GM23338 (cell line): Measurements from ENCODE around the gene GHRHR. TPM values are rescaled to one million over a fixed set of nuclear protein-coding genes. Genes with fewer than 3 reads are reported as not detected.

Experiments
- ATAC-seq: fragments of 200-7000 bp; cut with Tn5 transposase; 3 replicates; pipeline ENCODE4 v1.9.1; 2020
- DNase-seq: peaks from one replicate; pipeline ENCODE4 v3.0.0-alpha.2; 2015; ENCODE audit warnings: low spot score
- H2AFZ ChIP-seq: fragments of 200-600 bp; sonication (generic); 2 replicates; pipeline ENCODE4 v1.8.0; 2016; ENCODE audit warnings: antibody characterized with exemption, mild to moderate bottlenecking, moderate library complexity
- H3F3A ChIP-seq: fragments of 200-600 bp; sonication (generic); replicated peaks from 2 replicates; pipeline ENCODE4 v1.8.0; 2017; ENCODE audit warnings: antibody characterized with exemption, mixed run types, low read depth
- H3K27ac ChIP-seq: fragments of 200-600 bp; sonication (generic); 2 replicates; pipeline ENCODE4 v1.6.1; 2016; ENCODE audit warnings: low read depth
- H3K27me3 ChIP-seq: fragments of 200-600 bp; sonication (generic); 2 replicates; pipeline ENCODE4 v1.8.0; 2016; ENCODE audit warnings: mild to moderate bottlenecking, mixed run types, moderate library complexity; ENCODE audit not compliant: insufficient read depth
- H3K36me3 ChIP-seq: fragments of 200-600 bp; sonication (generic); 2 replicates; pipeline ENCODE4 v1.8.0; 2016; ENCODE audit warnings: mild to moderate bottlenecking; ENCODE audit not compliant: insufficient read depth
- H3K4me1 ChIP-seq: fragments of 200-600 bp; sonication (generic); 2 replicates; pipeline ENCODE4 v1.8.0; 2016; ENCODE audit warnings: mild to moderate bottlenecking, moderate library complexity; ENCODE audit not compliant: insufficient read depth
- H3K4me2 ChIP-seq: fragments of 200-600 bp; sonication (generic); 2 replicates; pipeline ENCODE4 v1.7.1; 2017; ENCODE audit warnings: mixed run types
- H3K4me3 ChIP-seq: fragments of 200-600 bp; sonication (generic); 2 replicates; pipeline ENCODE4 v1.6.1; 2016; ENCODE audit warnings: mixed run types
- H3K79me2 ChIP-seq: fragments of 200-600 bp; sonication (generic); replicated peaks from 2 replicates; pipeline ENCODE4 v1.8.0; 2017; ENCODE audit warnings: mild to moderate bottlenecking; ENCODE audit not compliant: insufficient read depth
- H3K9me2 ChIP-seq: fragments of 200-600 bp; sonication (generic); 2 replicates; pipeline ENCODE4 v1.8.0; 2017; ENCODE audit not compliant: insufficient read depth
- H4K20me1 ChIP-seq: fragments of 200-600 bp; sonication (generic); replicated peaks from 2 replicates; pipeline ENCODE4 v1.8.0; 2017; ENCODE audit warnings: mild to moderate bottlenecking; ENCODE audit not compliant: insufficient read depth
- H3K27ac Mint-ChIP-seq: 2 replicates; pipeline ENCODE4 v1.8.0; 2020; ENCODE audit warnings: inconsistent platforms, mild to moderate bottlenecking, moderate library complexity, mixed read lengths
- H3K27me3 Mint-ChIP-seq: 3 replicates; pipeline ENCODE4 v1.8.0; 2022; ENCODE audit warnings: low read depth, mild to moderate bottlenecking, moderate library complexity, mixed read lengths, inconsistent platforms; ENCODE audit not compliant: insufficient read depth, poor library complexity
- H3K36me3 Mint-ChIP-seq: 3 replicates; pipeline ENCODE4 v1.8.0; 2021; ENCODE audit warnings: low read depth, mild to moderate bottlenecking, inconsistent platforms, moderate library complexity, mixed read lengths
- H3K4me1 Mint-ChIP-seq: 3 replicates; pipeline ENCODE4 v1.8.0; 2020; ENCODE audit warnings: mild to moderate bottlenecking, inconsistent platforms, mixed read lengths
- H3K4me3 Mint-ChIP-seq: 3 replicates; pipeline ENCODE4 v1.8.0; 2021; ENCODE audit warnings: moderate library complexity, mild to moderate bottlenecking, inconsistent platforms, mixed read lengths
- H3K9me3 Mint-ChIP-seq: 3 replicates; pipeline ENCODE4 v1.8.0; 2020; ENCODE audit warnings: moderate library complexity, mild to moderate bottlenecking, inconsistent platforms, mixed read lengths
- CREB1 ChIP-seq: fragments of 250-450 bp; sonication (Bioruptor Pico); IDR thresholded peaks from 2 replicates; pipeline ENCODE4 v1.5.0; 2020; ENCODE audit warnings: low read depth, mild to moderate bottlenecking, moderate library complexity
- EZH2 ChIP-seq: fragments of 200-600 bp; sonication (generic); IDR thresholded peaks from one replicate; pipeline ENCODE4 v1.8.0; 2017; ENCODE audit warnings: antibody characterized with exemption, mild to moderate bottlenecking, low read depth; ENCODE audit not compliant: unreplicated experiment
- EZH2phosphoT487 ChIP-seq: fragments of 200-600 bp; sonication (generic); IDR thresholded peaks from one replicate; pipeline ENCODE4 v1.8.1; 2018; ENCODE audit warnings: antibody characterized with exemption; ENCODE audit not compliant: unreplicated experiment
- JUNB ChIP-seq: IDR thresholded peaks from one replicate; pipeline ENCODE4 v1.6.1; 2016; ENCODE audit warnings: antibody characterized with exemption; ENCODE audit not compliant: unreplicated experiment
- POLR2AphosphoS5 ChIP-seq: IDR thresholded peaks from 2 replicates; pipeline ENCODE4 v1.6.1; 2016; ENCODE audit warnings: antibody characterized with exemption, low read depth
- STAT1 ChIP-seq: IDR thresholded peaks from one replicate; pipeline ENCODE4 v1.6.1; 2016; ENCODE audit warnings: antibody characterized with exemption; ENCODE audit not compliant: unreplicated experiment
- ZNF114 ChIP-seq: fragments of 250-450 bp; sonication (Bioruptor Pico); IDR thresholded peaks from 2 replicates; pipeline ENCODE4 v1.5.0; 2020; ENCODE audit warnings: mild to moderate bottlenecking, moderate library complexity
- ZNF331 ChIP-seq: fragments of 250-450 bp; sonication (Bioruptor Pico); IDR thresholded peaks from 2 replicates; pipeline ENCODE4 v1.5.0; 2020; ENCODE audit warnings: low read depth, mild to moderate bottlenecking, moderate library complexity
- ZNF462 ChIP-seq: fragments of 250-450 bp; sonication (Bioruptor Pico); IDR thresholded peaks from 2 replicates; pipeline ENCODE4 v1.5.0; 2020; ENCODE audit warnings: mild to moderate bottlenecking, moderate library complexity
- polyA plus RNA-seq: library from polyadenylated mRNA; unstranded; fragments of >200 nt; fragmentation: Nextera tagmentation; extraction: Ambion mirVana; gene quantifications from 2 replicates; pipeline ENCODE4 v1.2.1, GENCODE V29; 2016
- total RNA-seq: library from RNA; depleted of rRNA; stranded (reverse); fragments of >200 nt; shearing (Covaris generic); gene quantifications from 2 replicates; pipeline ENCODE4 v1.2.3, GENCODE V29; 2014

GHRHR gene
- total and polyA plus RNA-seq, 2 experiments from 2014 or later, result 2.2 TPM; not detected in 1

DNA sequence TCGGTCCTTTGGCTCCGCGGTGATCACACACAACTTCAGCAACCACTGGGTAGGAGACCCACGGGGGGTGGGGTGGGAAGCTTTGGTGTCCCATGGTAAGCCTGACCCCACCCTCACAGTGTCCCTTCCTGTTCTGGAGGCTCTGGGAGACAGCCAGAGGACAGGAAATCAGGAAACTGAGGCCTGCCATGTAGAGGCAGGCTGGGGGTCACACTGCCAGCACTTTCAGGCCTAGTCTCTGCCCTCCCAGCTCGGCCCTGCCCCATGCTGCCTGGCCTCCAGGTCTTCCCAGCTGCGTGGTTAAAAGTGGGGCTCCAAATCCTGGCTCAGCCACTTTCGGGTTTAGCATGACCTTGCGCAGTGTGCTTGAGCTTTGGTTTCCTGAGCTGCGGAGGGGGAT lies 41.2 kb upstream of the GHRHR start:
- no peaks in the 10 kb centered on the region for H3K79me2 ChIP-seq
- ATAC-seq (no peak), DNase-seq (no peak)
- TF ChIP-seq ZNF331 (CRISPR knock-in tag) (no peak), JUNB (no peak), ZNF462 (CRISPR knock-in tag) (no peak), EZH2 (no peak), EZH2phosphoT487 (no peak), CREB1 (no peak), POLR2AphosphoS5 (no peak), ZNF114 (CRISPR knock-in tag) (no peak), STAT1 (no peak)
- no peaks in the 10 kb centered on the region for H3K9me2 ChIP-seq
- Mint-ChIP-seq H3K9me3 (no peaks in the 10 kb centered on the region), H3K4me3 (no peak overlapping the region), H3K27me3 (peaks cover 10% of the 10 kb centered on the region), H3K36me3 (no peaks in the 10 kb centered on the region), H3K27ac (no peak overlapping the region), H3K4me1 (no peaks in the 10 kb centered on the region)
- H3K27ac ChIP-seq, result no peak overlapping the region
- H3K27me3 ChIP-seq, result no peaks in the 10 kb centered on the region
- H3K4me3 ChIP-seq, result no peak overlapping the region
- H3K4me2 ChIP-seq, result no peak overlapping the region
- H4K20me1 ChIP-seq, result no peaks in the 10 kb centered on the region
- no peak overlapping the region for H2AFZ ChIP-seq
- H3F3A ChIP-seq, result no peaks in the 10 kb centered on the region
- no peaks in the 10 kb centered on the region for H3K36me3 ChIP-seq
- H3K4me1 ChIP-seq, result no peaks in the 10 kb centered on the region
